SIG-M5 (cell line): ENCODE results near the gene NRDE2.
A peak's percentile ranks its signal among the peaks of the same experiment; 100 is the strongest.

Source experiments
- DNase-seq: peaks from one replicate; lab custom pipeline; 2025; lab: John Stamatoyannopoulos, UW

The NRDE2 gene, protein sequence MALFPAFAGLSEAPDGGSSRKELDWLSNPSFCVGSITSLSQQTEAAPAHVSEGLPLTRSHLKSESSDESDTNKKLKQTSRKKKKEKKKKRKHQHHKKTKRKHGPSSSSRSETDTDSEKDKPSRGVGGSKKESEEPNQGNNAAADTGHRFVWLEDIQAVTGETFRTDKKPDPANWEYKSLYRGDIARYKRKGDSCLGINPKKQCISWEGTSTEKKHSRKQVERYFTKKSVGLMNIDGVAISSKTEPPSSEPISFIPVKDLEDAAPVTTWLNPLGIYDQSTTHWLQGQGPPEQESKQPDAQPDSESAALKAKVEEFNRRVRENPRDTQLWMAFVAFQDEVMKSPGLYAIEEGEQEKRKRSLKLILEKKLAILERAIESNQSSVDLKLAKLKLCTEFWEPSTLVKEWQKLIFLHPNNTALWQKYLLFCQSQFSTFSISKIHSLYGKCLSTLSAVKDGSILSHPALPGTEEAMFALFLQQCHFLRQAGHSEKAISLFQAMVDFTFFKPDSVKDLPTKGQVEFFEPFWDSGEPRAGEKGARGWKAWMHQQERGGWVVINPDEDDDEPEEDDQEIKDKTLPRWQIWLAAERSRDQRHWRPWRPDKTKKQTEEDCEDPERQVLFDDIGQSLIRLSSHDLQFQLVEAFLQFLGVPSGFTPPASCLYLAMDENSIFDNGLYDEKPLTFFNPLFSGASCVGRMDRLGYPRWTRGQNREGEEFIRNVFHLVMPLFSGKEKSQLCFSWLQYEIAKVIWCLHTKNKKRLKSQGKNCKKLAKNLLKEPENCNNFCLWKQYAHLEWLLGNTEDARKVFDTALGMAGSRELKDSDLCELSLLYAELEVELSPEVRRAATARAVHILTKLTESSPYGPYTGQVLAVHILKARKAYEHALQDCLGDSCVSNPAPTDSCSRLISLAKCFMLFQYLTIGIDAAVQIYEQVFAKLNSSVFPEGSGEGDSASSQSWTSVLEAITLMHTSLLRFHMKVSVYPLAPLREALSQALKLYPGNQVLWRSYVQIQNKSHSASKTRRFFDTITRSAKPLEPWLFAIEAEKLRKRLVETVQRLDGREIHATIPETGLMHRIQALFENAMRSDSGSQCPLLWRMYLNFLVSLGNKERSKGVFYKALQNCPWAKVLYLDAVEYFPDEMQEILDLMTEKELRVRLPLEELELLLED

DNA sequence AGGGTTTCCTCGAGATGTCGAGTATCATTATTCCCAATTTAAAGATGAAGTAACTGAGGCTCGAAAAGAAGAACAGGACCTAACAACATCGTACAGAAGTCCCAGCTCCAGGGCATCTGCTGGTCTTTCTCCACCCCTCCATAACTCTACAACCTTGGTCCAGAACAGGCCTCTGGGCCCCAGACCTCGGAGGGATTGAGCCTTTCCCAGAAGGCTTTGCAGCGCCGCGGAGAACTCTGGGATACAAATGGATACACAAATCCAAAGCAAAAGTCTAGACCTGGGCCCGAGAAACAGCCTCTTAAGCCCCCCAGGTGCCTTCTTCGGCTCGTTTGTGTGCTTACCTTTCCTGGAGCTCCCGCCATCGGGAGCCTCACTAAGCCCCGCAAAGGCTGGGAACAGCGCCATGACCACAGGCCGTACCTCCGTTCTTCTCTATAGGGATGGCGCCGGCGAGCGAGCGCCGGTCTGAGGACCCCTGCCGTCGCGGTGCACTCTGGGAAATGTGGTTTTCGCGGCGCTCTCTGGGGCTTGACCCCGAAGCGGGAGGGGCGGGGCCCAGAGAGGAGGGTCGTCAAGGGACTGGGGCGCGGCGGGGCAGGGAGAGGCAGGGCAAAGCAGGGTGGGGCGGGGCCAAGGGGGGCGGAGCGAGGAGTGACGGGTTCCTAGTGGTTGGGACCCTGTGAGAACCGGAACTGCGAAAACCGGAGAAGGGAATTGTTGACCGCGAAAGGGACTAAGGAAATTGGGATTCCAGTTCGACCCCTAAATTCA is at the start of gene NRDE2:
Gene NRDE2 (minus strand): TSS at position 445 of the 774 bp plus-strand sequence. CDS start 37 bp downstream, at position 408.
- DNase-seq: peak; percentile 56

- no peak for DNase-seq
Measured at GRCh38 chr14:90381011-90381786, 49.5 kb upstream of the NRDE2 start.

GRCh38 chr14:90379106-90379505 is 47.4 kb upstream of the NRDE2 start:
- DNase-seq: no peak

GRCh38 chr14:90378249-90378648 is 46.5 kb upstream of the NRDE2 start:
- DNase-seq: no peak

- no peak for DNase-seq
Measured at GRCh38 chr14:90375934-90376333, 44.2 kb upstream of the NRDE2 start.

- DNase-seq: no peak
Measured at GRCh38 chr14:90374813-90375212, 43.1 kb upstream of the NRDE2 start.

- no peak for DNase-seq
Measured at GRCh38 chr14:90373887-90374286, 42.1 kb upstream of the NRDE2 start.

DNA sequence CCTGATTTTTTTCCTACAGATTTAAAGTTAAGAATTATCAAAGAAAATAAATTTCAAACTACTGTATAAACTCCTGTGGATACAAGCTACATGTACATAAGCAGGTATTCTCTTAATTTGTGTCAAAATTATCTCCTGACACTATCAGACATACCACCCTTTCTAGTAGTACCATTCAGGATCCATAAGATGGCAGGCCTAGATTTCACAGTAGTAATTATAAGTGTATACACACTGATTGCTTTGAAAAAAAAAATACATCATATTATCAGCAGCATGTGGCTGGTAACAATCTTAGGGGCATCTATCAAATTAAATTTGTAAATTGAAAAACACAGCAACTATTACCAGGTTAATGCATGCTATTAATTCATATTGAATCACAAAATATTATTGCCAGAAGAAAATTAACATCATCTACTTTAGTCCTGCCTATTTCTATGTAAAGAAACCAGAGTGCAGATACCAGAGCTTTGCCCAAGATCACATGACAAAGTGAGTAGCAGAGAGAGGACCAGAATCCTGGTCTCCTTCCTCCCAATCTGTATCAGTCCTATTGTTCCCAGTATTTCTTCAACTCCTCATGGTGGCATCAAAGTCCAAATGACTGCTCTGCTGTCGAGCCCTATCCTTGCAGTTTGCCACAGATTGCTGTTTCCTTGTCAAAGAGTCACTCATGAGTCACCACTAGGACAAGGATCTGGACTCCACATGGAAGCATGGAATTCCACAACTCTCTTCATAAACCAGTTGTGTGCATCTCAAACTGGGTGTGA is 37.4 kb upstream of the NRDE2 start:
- no peak for DNase-seq

DNA sequence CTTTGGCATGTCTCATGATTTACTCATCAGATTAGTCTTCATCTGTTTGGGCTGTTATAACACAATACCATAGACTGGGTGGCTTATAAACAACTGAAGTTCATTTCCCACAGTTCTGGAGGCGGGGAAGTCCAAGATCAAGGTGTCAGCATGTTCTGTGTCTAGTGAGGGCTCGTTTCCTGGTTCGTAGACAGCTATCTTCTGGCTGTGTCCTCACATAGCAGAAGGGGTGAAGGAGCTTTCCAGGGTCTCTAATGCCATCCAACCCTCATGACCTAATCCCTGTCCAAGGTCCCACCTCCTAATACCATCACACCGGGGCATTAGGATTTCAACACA is 30.8 kb upstream of the NRDE2 start:
- no peak for DNase-seq

DNA sequence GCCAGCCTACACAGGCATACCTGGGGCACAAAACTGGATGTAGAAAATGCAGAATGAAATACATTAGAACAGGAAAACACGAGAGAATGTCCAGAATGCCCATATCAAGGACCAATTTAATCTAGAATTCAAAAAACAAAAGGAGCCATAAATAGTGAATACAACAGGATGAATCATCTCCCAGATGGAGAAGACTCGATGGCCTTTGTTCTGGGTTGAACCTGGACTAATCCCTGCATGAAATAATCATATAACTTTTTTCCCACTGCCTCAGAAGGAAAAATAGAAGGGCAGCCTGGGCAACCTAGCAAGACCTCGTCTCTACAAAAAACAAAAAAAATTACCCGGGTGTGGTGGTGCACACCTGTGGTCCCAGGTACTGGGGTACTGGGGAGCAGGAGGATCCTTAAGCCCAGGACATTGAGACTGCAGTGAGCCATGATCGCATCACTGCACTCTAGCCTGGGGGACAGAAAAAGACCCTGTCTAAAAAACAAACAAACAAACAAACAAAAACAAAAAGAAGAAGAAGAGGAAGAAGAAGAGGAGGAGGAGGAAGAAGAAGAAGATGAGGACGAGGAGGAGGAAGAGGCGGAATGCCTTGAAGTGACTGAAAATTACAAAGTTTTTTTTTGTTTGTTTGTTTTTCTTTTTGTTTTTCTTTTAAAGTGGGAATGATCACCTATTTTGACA is 30.3 kb upstream of the NRDE2 start:
- DNase-seq: no peak

- no peak for DNase-seq
Measured at GRCh38 chr14:90358359-90358758, 26.6 kb upstream of the NRDE2 start.

DNA sequence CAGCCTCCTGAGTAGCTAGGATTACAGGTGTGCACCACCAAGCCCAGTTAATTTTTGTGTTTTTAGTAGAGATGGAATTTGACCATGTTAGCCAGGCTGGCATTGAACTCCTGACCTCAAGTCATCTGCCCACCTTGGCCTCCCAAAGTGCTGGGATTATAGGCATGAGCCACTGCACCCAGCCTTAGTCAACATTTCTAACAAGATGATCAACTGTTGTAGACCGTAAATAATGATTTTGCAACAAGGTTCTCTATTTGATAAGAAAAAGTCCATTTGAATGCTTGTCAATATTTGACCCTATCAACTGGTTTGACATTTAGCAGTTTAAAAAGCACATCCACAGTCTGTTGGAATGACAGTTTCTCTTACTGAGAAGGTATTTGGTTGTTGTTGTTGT is 25.2 kb upstream of the NRDE2 start:
- DNase-seq: no peak

DNA sequence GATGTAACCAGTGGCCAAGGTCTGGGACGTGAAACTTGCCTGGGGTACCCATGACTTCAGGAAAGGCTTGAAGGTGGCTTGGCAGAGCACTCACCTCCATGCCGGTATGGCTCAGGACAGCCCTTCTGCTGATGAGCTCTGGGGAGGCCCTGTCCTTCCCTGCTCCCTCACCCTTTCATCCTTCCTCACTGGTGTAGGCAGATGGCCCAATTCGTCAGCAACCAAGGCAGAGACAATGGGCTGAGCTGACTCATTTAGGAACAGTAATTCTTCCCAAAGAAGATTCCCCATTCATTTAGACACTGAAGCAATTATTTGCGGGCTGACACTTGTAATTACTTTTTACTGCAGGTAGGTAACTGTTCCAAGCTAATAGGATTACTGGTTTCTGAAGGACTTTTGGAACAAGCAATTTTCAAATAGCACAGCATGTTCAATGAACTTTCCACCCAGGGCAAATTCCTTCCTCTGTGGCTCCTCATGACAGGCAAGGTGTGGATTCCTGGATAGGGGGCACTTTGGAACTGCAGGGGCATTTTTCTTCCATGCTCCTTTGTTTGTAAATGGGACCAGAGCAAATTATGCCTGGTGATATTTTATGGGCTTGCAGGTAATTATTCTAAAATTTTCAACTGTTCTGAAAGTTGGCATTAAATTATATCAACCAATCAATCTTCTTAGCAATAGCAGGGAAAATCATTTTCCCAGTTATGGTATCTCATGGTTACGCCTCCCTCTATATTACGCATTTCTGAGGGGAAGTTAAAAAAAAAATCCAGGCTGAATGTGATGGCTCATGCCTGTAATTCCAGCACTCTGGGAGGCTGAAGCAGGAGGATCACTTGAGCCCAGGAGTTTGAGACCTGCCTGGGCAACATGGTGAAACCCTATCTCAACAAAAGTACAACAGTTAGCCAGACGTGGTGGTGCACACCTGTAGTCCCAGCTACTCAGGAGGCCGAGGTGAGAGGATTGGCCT is 24.1 kb upstream of the NRDE2 start:
- DNase-seq: no peak

DNA sequence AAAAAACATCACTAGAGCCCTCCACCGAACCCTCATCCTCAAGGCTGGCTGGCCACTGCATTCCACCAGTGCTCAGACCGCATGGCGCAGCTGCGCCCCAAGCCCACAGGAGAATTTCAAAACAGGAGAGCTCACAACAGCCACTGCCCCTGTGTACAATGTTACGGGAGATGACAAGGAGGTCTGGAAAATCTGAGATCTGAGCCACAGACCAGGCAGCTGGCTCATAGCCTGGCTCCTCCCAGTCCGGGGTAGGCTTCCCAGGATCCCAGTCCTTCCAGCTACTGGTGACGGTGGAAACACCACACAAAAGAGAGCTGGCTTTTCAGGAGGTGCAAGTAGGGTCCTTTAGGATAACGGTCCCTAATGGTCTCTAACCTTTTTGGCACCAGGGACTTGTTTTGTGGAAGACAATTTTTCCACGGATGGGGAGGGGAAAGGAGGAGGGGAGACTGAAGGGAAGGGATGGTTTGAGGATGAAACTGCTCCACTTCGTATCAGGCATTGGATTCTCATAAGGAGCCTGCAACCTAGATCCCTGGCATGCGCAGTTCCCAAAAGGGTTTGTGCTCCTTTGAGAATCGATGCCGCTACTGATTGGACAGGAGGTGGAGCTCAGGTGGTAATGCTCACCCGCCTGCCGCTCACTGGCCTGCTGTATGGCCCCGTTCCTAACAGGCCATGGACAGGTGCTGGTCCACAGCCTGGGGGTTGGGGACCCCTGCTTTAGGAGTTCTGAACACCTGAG is 23.0 kb upstream of the NRDE2 start:
- no peak for DNase-seq

GRCh38 chr14:90349739-90350138 is 18.0 kb upstream of the NRDE2 start:
- no peak for DNase-seq

- no peak for DNase-seq
Measured at GRCh38 chr14:90348270-90348669, 16.5 kb upstream of the NRDE2 start.

GRCh38 chr14:90345239-90345557 is 13.5 kb upstream of the NRDE2 start:
- DNase-seq: no peak
